ENCODE results near the gene NSUN7.
"Not testable (repeated sequence)": the region's sequence is repeated elsewhere in the genome, so short reads cannot be mapped to it uniquely, and the experiment has no call there.

Gene NSUN7

GRCh38 chr4:40739347-40739746 lies 10.4 kb upstream of the NSUN7 start:
- DNase-seq = no peak

GRCh38 chr4:40744218-40744617 lies 5.5 kb upstream of the NSUN7 start:
- DNase-seq = no peak

- no peak for DNase-seq
Measured at GRCh38 chr4:40745285-40745984, 4.3 kb upstream of the NSUN7 start.

- no peak for DNase-seq
Measured at GRCh38 chr4:40747207-40747835, 2.4 kb upstream of the NSUN7 start.

GRCh38 chr4:40750461-40751258 lies 905 bp downstream of the NSUN7 start:
- no peak for DNase-seq

GRCh38 chr4:40755616-40756015 lies 5.9 kb downstream of the NSUN7 start:
- DNase-seq = no peak

- no peak for DNase-seq
Measured at GRCh38 chr4:40763228-40763716, 13.5 kb downstream of the NSUN7 start.

- no peak for DNase-seq
Measured at GRCh38 chr4:40769266-40769665, 19.5 kb downstream of the NSUN7 start.

- DNase-seq = no peak
Measured at GRCh38 chr4:40778090-40778489, 28.3 kb downstream of the NSUN7 start.

GRCh38 chr4:40782876-40783275 lies 33.1 kb downstream of the NSUN7 start:
- DNase-seq = no peak

GRCh38 chr4:40785727-40786126 lies 36.0 kb downstream of the NSUN7 start:
- DNase-seq = no peak

- no peak for DNase-seq
Measured at GRCh38 chr4:40788331-40788730, 38.6 kb downstream of the NSUN7 start.

GRCh38 chr4:40789031-40789430 lies 39.3 kb downstream of the NSUN7 start:
- no peak for DNase-seq

- DNase-seq = no peak
Measured at GRCh38 chr4:40789771-40790170, 40.0 kb downstream of the NSUN7 start.

GRCh38 chr4:40800064-40800463 lies 50.3 kb downstream of the NSUN7 start:
- DNase-seq = no peak

- DNase-seq = no peak
Measured at GRCh38 chr4:40804598-40804997, 54.8 kb downstream of the NSUN7 start.

- no peak for DNase-seq
Measured at GRCh38 chr4:40808926-40809457, 59.2 kb downstream of the NSUN7 start.

GRCh38 chr4:40811956-40812355 lies 62.2 kb downstream of the NSUN7 start:
- no peak for DNase-seq

- DNase-seq = no peak
Measured at GRCh38 chr4:40812386-40812785, 62.6 kb downstream of the NSUN7 start.

GRCh38 chr4:40812856-40813255 lies 63.1 kb downstream of the NSUN7 start:
- no peak for DNase-seq

GRCh38 chr4:40817157-40817556 lies 67.4 kb downstream of the NSUN7 start:
- DNase-seq = not testable (repeated sequence)

GRCh38 chr4:40820101-40820500 lies 70.3 kb downstream of the NSUN7 start:
- no peak for DNase-seq

GRCh38 chr4:40822420-40823166 lies 72.8 kb downstream of the NSUN7 start:
- no peak for DNase-seq
